Pulmonary artery endothelial cell (primary cell): ENCODE measurements around the gene ATP10B. TPM values are rescaled to one million over a fixed set of nuclear protein-coding genes. Genes with fewer than 3 reads are reported as not detected.
"Not testable (repeated sequence)": the region's sequence is repeated elsewhere in the genome, so short reads cannot be mapped to it uniquely, and the experiment has no call there.

Source experiments
- DNase-seq: peaks from one replicate; pipeline ENCODE4 v3.0.0-alpha.2; 2011; ENCODE audit warnings: low read depth, low spot score
- total RNA-seq: library from RNA; depleted of rRNA; stranded (reverse); fragments of >200 nt; gene quantifications from 2 replicates; pipeline ENCODE4 v1.2.3, GENCODE V29; 2014

Gene ATP10B, protein sequence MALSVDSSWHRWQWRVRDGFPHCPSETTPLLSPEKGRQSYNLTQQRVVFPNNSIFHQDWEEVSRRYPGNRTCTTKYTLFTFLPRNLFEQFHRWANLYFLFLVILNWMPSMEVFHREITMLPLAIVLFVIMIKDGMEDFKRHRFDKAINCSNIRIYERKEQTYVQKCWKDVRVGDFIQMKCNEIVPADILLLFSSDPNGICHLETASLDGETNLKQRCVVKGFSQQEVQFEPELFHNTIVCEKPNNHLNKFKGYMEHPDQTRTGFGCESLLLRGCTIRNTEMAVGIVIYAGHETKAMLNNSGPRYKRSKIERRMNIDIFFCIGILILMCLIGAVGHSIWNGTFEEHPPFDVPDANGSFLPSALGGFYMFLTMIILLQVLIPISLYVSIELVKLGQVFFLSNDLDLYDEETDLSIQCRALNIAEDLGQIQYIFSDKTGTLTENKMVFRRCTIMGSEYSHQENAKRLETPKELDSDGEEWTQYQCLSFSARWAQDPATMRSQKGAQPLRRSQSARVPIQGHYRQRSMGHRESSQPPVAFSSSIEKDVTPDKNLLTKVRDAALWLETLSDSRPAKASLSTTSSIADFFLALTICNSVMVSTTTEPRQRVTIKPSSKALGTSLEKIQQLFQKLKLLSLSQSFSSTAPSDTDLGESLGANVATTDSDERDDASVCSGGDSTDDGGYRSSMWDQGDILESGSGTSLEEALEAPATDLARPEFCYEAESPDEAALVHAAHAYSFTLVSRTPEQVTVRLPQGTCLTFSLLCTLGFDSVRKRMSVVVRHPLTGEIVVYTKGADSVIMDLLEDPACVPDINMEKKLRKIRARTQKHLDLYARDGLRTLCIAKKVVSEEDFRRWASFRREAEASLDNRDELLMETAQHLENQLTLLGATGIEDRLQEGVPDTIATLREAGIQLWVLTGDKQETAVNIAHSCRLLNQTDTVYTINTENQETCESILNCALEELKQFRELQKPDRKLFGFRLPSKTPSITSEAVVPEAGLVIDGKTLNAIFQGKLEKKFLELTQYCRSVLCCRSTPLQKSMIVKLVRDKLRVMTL (N-terminal part only)
- total RNA-seq: not detected in 2 replicates

- no peak for DNase-seq
Measured at GRCh38 chr5:160852049-160852448, at the start of gene ATP10B. Gene ATP10B, minus strand, starts transcription at chr5:160852211. Its CDS starts 164,137 bp downstream, at chr5:160688074.

GRCh38 chr5:160901656-160902055, 49.6 kb upstream of the ATP10B start:
- no peak for DNase-seq

GRCh38 chr5:160899735-160900134, 47.7 kb upstream of the ATP10B start:
- no peak for DNase-seq

DNA sequence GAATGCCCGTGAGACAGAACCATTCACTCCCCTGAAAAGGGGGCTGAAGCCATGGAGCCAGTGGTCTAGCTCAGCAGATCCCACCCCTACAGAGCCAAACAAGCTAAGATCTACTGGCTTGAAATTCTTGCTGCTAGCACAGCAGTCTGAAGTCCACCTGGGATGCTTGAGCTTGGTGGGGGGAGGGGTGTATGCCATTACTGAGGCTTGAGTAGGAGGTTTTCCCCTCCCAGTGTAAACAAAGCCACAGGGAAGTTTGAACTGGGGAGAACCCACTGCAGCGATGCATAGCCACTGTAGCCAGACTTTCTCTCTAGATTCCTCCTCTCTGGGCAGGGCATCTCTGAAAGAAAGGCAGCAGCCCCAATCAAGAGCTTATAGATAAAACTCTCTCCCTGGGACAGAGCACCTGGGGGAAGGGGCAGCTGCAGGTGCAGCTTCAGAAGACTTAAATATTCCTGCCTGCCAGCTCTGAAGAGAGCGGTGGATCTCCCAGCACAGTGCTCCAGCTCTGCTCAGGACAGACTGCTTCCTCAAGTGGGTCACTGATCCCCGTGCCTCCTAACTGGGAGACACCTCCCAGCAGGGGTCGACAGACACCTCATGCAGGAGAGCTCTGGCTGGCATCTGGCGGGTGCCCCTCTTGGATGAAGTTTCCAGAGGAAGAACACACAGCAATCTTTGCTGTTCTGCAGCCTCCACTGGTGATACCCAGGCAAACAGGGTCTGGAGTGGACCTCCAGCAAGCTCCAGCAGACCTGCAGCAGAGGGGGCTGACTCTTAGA, 41.4 kb upstream of the ATP10B start:
- DNase-seq: not testable (repeated sequence)

GRCh38 chr5:160887780-160888179, 35.8 kb upstream of the ATP10B start:
- no peak for DNase-seq

GRCh38 chr5:160873560-160874200, 21.7 kb upstream of the ATP10B start:
- DNase-seq: not testable (repeated sequence)

GRCh38 chr5:160869989-160870521, 18.0 kb upstream of the ATP10B start:
- no peak for DNase-seq

- DNase-seq: no peak
Measured at GRCh38 chr5:160867976-160868375, 16.0 kb upstream of the ATP10B start.

GRCh38 chr5:160851451-160851850, 560 bp downstream of the ATP10B start:
- DNase-seq: no peak

GRCh38 chr5:160850421-160850820, 1.6 kb downstream of the ATP10B start:
- no peak for DNase-seq

DNA sequence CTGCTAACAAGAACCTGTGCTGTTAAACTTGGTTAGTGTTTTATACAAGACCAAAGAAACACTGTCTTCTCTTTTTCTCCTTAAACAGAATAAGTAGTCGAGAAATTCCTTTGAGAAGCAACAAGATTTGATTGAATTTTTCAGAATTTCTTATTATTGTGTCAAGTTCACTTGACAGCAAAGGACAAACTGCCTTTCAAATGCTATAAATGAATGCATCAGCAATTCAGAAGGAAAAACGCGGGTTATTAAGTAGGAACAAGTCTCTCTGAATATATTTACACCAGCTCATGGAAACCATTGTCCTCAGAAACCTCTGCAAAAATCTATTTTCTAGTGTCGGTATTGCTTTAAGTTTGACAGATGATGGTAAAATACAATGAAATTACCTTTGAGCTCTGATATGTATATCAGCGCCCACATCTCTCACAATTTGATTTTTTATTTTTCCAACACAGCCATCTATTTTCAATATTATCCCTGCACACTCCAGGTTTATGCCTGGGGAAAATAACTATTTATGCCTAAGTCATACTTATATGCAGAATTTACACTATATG, 4.4 kb downstream of the ATP10B start:
- DNase-seq: no peak

DNA sequence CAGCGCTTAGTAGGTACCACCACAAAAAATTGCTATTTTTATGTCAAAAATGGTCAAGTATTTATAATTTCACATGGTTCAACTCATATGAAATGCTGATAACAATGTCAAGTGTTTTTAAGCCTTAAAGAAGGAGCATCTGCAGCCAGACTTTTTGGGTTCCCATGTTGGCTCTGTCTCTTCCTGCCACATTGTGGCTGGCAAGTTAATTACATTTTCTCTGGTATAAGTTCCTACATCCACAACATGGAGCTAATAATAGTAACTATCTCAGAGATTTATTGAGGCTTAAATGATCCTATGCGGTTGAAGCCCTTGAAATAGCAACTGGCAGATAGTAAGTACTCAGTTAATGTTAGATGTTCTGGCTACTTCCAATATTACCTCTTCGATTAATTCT, 5.4 kb downstream of the ATP10B start:
- DNase-seq: no peak

DNA sequence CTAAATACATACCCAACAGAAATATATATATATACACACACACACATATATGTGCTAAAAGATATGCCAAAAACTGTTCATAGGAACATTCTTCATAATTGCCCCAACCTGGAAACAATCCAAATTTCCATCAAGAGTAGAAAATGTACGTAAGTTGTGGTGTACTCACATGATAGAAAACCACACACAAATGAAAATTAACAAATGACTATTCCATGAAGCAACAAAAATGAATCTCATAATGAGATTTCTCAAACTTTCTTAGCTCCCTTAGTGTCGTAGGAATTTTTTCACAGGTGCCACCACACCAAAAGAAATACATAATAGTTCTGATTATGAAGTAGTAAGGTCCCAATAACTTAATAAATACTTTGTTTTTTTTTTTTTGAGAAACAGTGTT, 7.8 kb downstream of the ATP10B start:
- no peak for DNase-seq

DNA sequence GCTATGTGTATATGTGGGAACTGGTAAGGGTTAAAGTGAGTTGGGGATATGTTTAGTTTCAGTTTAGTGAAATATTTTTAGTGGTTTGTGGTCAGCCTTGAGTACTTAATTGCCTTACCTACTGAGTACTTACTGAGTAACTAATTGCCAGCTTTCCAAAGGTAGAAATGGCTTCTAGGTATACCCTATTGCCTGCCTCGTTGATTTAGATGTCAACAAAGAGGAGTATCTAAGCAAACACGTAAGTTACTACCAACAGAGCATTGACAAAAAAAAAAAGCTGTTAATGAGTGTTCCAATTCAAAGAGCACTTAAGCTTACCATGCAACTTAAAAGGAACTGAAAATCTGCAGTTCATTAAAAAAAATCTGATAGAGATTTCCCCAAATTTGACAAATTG, 8.8 kb downstream of the ATP10B start:
- no peak for DNase-seq

GRCh38 chr5:160837749-160838593, 14.0 kb downstream of the ATP10B start:
- no peak for DNase-seq

- DNase-seq: no peak
Measured at GRCh38 chr5:160837211-160837610, 14.8 kb downstream of the ATP10B start.

- no peak for DNase-seq
Measured at GRCh38 chr5:160835818-160836528, 16.0 kb downstream of the ATP10B start.

GRCh38 chr5:160835376-160835775, 16.6 kb downstream of the ATP10B start:
- DNase-seq: no peak

GRCh38 chr5:160833806-160834205, 18.2 kb downstream of the ATP10B start:
- no peak for DNase-seq
